Right atrium auricular region (tissue), 2 donors: ENCODE data around the gene BRINP2. TPM values are rescaled to one million over a fixed set of nuclear protein-coding genes. Genes with fewer than 3 reads are reported as not detected.

Source experiments
- DNase-seq: peaks from one replicate; pipeline ENCODE4 v3.0.0-alpha.2; 2019; ENCODE audit warnings: low spot score
- H3K27ac ChIP-seq, 2 donors: fragments of 200-600 bp; sonication (generic); 1 replicate in 1 of 2; 2 replicates in 1 of 2; pipeline ENCODE4 v1.5.1; 2016 to 2019
- H3K27me3 ChIP-seq, 2 donors: fragments of 200-600 bp; sonication (generic); one replicate each; pipeline versions ENCODE4 v1.5.1 to v1.6.0; 2017 to 2019
- H3K36me3 ChIP-seq: fragments of 200-600 bp; sonication (generic); one replicate; pipeline ENCODE4 v1.5.1; 2016
- H3K4me1 ChIP-seq, 2 donors: fragments of 200-600 bp; sonication (generic); one replicate each; pipeline versions ENCODE4 v1.5.1 to v1.6.0; 2017 to 2019
- H3K4me3 ChIP-seq, 2 donors: fragments of 200-600 bp; sonication (generic); 1 replicate in 1 of 2; 2 replicates in 1 of 2; pipeline ENCODE4 v1.5.1; 2017 to 2019; ENCODE audit warnings: mild to moderate bottlenecking in 1 of 2, moderate library complexity in 1 of 2
- H3K9me3 ChIP-seq, 2 donors: fragments of 200-600 bp; sonication (generic); one replicate each; pipeline ENCODE4 v1.5.1; 2019
- total RNA-seq, 2 donors: library from RNA; depleted of rRNA; stranded (reverse); fragments of >200 nt; gene quantifications; one replicate each; pipeline ENCODE4 v1.1.0, GENCODE V29; 2016
- TF ChIP-seq, protein P1 (sequence below), 2 donors: fragments of 200-600 bp; sonication (generic); IDR thresholded peaks; one replicate each; pipeline ENCODE4 v1.5.1; 2019; ENCODE audit warnings: antibody characterized with exemption in 2 of 2

BRINP2 gene
- total RNA-seq, 2 donors from 2014 or later = 0.96 to 1.1 TPM

- peaks cover 0 to 21% of the 10 kb centered on the region in 2 donors for H3K4me1 ChIP-seq
- H3K9me3 ChIP-seq = no peaks in the 10 kb centered on the region
- H3K27ac ChIP-seq = peak overlapping the region in 1 of 2 donors; percentile 46
- H3K4me3 ChIP-seq = no peak overlapping the region
- H3K36me3 ChIP-seq = no peaks in the 10 kb centered on the region
- H3K27me3 ChIP-seq = no peaks in the 10 kb centered on the region
- TF ChIP-seq, protein P1, sequence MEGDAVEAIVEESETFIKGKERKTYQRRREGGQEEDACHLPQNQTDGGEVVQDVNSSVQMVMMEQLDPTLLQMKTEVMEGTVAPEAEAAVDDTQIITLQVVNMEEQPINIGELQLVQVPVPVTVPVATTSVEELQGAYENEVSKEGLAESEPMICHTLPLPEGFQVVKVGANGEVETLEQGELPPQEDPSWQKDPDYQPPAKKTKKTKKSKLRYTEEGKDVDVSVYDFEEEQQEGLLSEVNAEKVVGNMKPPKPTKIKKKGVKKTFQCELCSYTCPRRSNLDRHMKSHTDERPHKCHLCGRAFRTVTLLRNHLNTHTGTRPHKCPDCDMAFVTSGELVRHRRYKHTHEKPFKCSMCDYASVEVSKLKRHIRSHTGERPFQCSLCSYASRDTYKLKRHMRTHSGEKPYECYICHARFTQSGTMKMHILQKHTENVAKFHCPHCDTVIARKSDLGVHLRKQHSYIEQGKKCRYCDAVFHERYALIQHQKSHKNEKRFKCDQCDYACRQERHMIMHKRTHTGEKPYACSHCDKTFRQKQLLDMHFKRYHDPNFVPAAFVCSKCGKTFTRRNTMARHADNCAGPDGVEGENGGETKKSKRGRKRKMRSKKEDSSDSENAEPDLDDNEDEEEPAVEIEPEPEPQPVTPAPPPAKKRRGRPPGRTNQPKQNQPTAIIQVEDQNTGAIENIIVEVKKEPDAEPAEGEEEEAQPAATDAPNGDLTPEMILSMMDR (IDR thresholded peaks at IDR 0.05) = no peak
- no peak for DNase-seq
Observed at GRCh38 chr1:177210071-177210470, 39.3 kb downstream of the BRINP2 start.

GRCh38 chr1:177211231-177211630 lies 40.5 kb downstream of the BRINP2 start:
- Histone ChIP-seq H3K27me3 (no peaks in the 10 kb centered on the region), H3K4me3 (no peak overlapping the region), H3K36me3 (no peaks in the 10 kb centered on the region), H3K9me3 (no peaks in the 10 kb centered on the region), H3K4me1 (peaks cover 0 to 21% of the 10 kb centered on the region in 2 donors), H3K27ac (peak overlapping the region in 1 of 2 donors; percentile 24)
- TF ChIP-seq, protein P1 (IDR thresholded peaks at IDR 0.05) = no peak
- no peak for DNase-seq

DNA sequence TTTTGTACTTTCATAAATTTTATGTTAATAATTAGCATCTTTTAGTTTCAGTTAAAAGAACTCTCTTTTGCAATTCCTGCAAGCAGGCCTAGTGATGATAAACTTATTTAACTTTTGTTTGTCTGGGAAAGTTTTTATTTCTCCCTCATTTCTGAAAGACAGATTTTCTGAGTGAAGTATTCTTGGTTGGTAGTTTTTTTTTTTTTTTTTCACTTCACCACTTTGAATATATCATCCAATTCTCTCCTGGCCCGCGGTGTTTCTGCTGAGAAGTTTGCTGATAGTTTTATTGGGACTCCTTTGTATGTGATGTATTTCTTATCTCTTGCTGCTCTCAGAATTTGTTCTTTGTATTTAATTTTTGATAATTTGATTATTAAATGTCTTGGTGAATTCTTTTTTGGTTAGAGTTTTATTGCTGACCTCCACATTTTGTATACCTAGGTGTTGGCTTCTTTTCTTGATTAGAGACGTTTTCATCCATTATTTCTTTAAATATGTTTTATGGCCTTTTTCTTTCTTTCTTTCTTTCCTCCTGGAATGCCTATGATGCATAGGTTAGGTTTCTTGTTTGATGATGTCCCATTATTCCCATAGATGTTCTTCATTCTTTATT lies 45.9 kb downstream of the BRINP2 start:
- Histone ChIP-seq H3K27me3 (no peaks in the 10 kb centered on the region), H3K9me3 (peaks cover 0 to 17% of the 10 kb centered on the region in 2 donors), H3K4me3 (no peak overlapping the region), H3K4me1 (no peaks in the 10 kb centered on the region), H3K27ac (no peak overlapping the region), H3K36me3 (no peaks in the 10 kb centered on the region)
- TF ChIP-seq, protein P1 (IDR thresholded peaks at IDR 0.05) = no peak
- no peak for DNase-seq

- TF ChIP-seq, protein P1 (IDR thresholded peaks at IDR 0.05) = no peak
- H3K4me1 ChIP-seq = no peaks in the 10 kb centered on the region
- DNase-seq = no peak
- no peaks in the 10 kb centered on the region for H3K27me3 ChIP-seq
- no peak overlapping the region for H3K4me3 ChIP-seq
- H3K9me3 ChIP-seq = peaks cover 0 to 17% of the 10 kb centered on the region in 2 donors
- no peak overlapping the region for H3K27ac ChIP-seq
- no peaks in the 10 kb centered on the region for H3K36me3 ChIP-seq
Observed at GRCh38 chr1:177219554-177220458, 49.0 kb downstream of the BRINP2 start.

DNA sequence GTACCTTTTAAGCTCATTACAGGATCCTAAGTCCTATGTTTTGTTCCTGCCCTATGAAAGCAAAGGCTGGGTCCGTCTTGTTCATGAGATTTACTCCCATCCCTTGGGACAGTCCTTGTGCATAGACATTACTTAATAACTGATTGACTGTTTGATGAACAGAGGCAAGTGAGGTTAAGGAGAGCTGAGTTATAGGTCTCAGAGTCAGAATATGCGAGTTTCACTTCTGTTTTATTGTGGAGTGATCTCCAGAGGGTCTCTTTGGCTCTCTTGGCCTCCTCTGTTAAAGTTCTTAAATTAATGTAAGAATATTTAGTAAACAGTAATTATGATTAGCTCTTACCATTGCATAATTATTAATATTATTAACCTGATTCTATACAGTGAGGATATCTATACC lies 52.6 kb downstream of the BRINP2 start:
- no peak for DNase-seq
- no peaks in the 10 kb centered on the region for H3K36me3 ChIP-seq
- no peaks in the 10 kb centered on the region for H3K9me3 ChIP-seq
- no peak overlapping the region for H3K4me3 ChIP-seq
- TF ChIP-seq, protein P1 (IDR thresholded peaks at IDR 0.05) = no peak
- H3K4me1 ChIP-seq = no peaks in the 10 kb centered on the region
- no peak overlapping the region for H3K27ac ChIP-seq
- no peaks in the 10 kb centered on the region for H3K27me3 ChIP-seq
